HG03135 (cell line): ENCODE data around the gene GLYR1.

Experiments
- ATAC-seq: cut with Tn5 transposase; IDR thresholded peaks from one replicate; pipeline ENCODE4 v1.9.1; 2021; ENCODE audit warnings: mild to moderate bottlenecking, moderate library complexity; ENCODE audit not compliant: unreplicated experiment

GLYR1 gene

GRCh38 chr16:4850211-4850610 lies 3.1 kb upstream of the GLYR1 start:
- no peak for ATAC-seq

GRCh38 chr16:4847774-4848587 lies 893 bp upstream of the GLYR1 start:
- ATAC-seq: no peak

GRCh38 chr16:4846503-4846900 lies 586 bp downstream of the GLYR1 start:
- peak; percentile 39 for ATAC-seq

- ATAC-seq: no peak
Observed at GRCh38 chr16:4840984-4841383, 6.1 kb downstream of the GLYR1 start.

- no peak for ATAC-seq
Observed at GRCh38 chr16:4839942-4840341, 7.1 kb downstream of the GLYR1 start.

- ATAC-seq: no peak
Observed at GRCh38 chr16:4837733-4838501, 9.2 kb downstream of the GLYR1 start.

GRCh38 chr16:4836727-4837126 lies 10.4 kb downstream of the GLYR1 start:
- ATAC-seq: no peak

- no peak for ATAC-seq
Observed at GRCh38 chr16:4833584-4833983, 13.5 kb downstream of the GLYR1 start.

GRCh38 chr16:4832698-4833343 lies 14.3 kb downstream of the GLYR1 start:
- no peak for ATAC-seq

- no peak for ATAC-seq
Observed at GRCh38 chr16:4831616-4832015, 15.5 kb downstream of the GLYR1 start.

- ATAC-seq: no peak
Observed at GRCh38 chr16:4830408-4830807, 16.7 kb downstream of the GLYR1 start.

- no peak for ATAC-seq
Observed at GRCh38 chr16:4828567-4829321, 18.3 kb downstream of the GLYR1 start.

- ATAC-seq: no peak
Observed at GRCh38 chr16:4826980-4827379, 20.1 kb downstream of the GLYR1 start.

- ATAC-seq: no peak
Observed at GRCh38 chr16:4826526-4826925, 20.6 kb downstream of the GLYR1 start.

- ATAC-seq: no peak
Observed at GRCh38 chr16:4825196-4825595, 21.9 kb downstream of the GLYR1 start.

GRCh38 chr16:4820652-4821051 lies 26.4 kb downstream of the GLYR1 start:
- ATAC-seq: no peak

- ATAC-seq: no peak
Observed at GRCh38 chr16:4814542-4815173, 32.4 kb downstream of the GLYR1 start.

- no peak for ATAC-seq
Observed at GRCh38 chr16:4814046-4814445, 33.0 kb downstream of the GLYR1 start.

GRCh38 chr16:4813251-4814003 lies 33.7 kb downstream of the GLYR1 start:
- no peak for ATAC-seq

- ATAC-seq: no peak
Observed at GRCh38 chr16:4811773-4812172, 35.3 kb downstream of the GLYR1 start.
